ENCODE results near the gene ABCG5.

ABCG5 gene

GRCh38 chr2:43841949-43842865, 3.6 kb upstream of the ABCG5 start:
- DNase-seq (ENCODE audit: low read depth), result no peak

DNA sequence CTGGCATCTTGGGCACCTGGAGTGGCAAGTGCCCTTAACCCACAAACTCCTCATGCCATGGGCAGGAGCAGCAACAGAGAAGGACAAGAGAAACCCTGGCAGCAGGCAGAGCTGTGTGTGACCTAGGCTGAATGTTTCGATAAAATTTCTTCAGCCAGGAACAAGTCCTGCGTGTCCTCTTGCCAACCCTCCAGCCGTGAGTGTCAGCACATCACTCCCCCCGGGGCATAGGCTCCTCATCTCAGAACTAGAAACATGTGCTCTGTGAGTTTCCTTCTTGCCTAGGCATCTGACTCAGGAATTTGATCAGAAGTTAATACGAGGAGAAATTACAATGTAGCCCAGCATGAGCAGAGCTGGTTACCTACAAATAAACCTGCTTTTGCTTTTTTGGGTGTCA, 2.3 kb upstream of the ABCG5 start:
- no peak for DNase-seq (ENCODE audit: low read depth)

- DNase-seq (ENCODE audit: low read depth), result no peak
These were observed 1.3 kb upstream of the ABCG5 start for GRCh38 chr2:43839776-43840564.

GRCh38 chr2:43837831-43838559, 644 bp downstream of the ABCG5 start:
- no peak for DNase-seq (ENCODE audit: low read depth)

- DNase-seq (ENCODE audit: low read depth), result no peak
These were observed 1.6 kb downstream of the ABCG5 start for GRCh38 chr2:43837033-43837432.

GRCh38 chr2:43832457-43832856, 6.2 kb downstream of the ABCG5 start:
- no peak for DNase-seq (ENCODE audit: low read depth)

DNA sequence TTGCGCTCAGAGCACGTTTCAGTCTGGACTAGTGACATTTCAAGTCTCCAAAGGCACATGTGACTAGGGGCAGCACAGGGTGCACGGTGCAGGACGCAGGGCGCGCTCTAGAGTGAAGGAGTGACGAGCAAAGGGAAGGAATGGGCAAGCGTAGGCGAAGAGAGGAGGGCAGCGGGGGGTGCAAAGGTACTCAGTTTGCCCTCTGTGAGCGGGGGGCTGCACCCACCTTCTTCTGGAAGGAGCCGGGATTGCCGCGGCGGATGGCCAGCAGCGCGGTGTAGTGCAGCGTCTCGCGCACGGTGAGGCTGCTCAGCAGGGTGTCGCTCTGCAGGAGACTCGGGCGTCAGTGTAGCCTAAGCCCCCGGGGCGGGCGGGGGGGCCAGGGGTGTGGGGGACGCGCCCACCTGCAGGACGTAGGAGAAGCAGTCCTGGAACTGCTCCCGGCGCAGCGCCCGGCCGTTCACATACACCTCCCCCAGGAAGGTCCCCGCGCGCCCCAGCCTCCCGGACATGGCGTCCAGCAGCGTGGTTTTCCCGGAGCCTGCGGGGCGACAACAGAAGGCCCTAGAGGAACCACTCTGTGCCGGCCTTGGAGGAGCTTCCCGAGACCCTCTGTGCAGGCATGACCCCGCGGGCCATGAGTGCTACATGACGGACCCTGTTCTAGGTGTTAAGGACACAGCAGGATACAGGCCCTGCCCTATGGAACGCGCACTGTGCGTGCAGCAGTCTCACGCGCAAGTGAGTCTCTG, 6.9 kb downstream of the ABCG5 start:
- no peak for DNase-seq (ENCODE audit: low read depth)

DNA sequence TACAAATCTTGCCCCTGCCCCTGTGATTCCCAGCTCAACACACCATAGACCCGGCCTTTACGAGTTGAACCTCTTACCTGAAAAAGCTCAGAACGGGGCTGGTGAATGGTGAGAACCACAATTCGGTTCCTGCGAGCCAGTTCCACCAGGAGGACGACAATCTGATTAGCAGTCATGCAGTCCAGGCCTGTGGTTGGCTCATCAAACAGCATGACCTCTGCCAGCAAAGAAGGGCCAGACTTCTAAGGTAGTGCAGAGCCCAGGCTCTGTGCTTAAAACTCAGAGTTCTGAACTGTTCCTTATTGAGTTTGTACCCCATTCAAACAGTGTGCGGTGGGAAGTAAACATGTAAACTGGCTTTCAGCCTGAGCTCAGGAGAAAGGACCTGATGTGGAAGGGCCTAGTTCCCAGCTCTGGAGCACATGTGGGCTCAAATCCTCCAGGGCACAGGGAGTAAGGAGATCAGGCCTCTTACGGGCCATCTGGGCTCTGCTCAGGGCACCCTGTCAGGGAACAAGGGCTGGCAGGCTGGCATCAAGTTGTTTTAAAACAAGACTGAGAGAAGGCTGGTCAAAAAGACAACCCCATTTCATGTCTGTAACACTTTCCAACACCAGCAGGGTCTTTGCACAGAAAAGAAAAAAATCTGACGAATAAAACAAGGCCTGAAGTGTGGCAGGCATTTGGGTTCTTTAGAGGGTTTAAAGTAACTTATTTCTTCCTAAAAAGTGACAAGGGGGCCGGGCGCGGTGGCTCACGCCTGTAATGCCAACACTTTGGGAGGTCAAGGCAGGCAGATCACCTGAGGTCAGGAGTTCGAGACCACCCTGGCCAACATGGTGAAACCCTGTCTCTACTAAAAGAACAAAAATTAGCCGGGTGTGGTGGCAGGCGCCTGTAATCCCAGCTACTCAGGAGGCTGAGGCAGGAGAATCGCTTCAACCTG, 12.1 kb downstream of the ABCG5 start:
- DNase-seq (ENCODE audit: low read depth), result no peak

DNA sequence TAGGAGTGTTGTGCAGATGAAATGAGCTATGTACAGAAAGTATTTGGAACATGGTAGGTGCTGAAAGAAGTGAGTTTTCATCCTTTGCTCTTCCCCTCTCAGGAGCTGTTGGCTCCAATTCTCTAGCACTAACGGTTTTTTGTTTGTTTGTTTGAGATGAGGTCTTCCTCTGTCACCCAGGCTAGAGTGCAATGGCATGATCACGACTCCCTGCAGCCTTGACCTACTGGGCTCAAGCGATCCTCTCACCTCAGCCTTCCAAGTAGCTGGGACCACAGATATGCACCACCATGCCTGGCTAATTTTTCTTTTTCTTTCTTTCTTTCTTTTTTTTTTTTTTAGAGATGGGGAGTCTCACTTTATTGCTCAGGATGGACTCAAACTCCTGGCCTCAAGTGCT, 12.8 kb downstream of the ABCG5 start:
- DNase-seq (ENCODE audit: low read depth), result no peak

- no peak for DNase-seq (ENCODE audit: low read depth)
These were observed 13.6 kb downstream of the ABCG5 start for GRCh38 chr2:43824951-43825493.

GRCh38 chr2:43824512-43824911, 14.1 kb downstream of the ABCG5 start:
- DNase-seq (ENCODE audit: low read depth), result no peak

DNA sequence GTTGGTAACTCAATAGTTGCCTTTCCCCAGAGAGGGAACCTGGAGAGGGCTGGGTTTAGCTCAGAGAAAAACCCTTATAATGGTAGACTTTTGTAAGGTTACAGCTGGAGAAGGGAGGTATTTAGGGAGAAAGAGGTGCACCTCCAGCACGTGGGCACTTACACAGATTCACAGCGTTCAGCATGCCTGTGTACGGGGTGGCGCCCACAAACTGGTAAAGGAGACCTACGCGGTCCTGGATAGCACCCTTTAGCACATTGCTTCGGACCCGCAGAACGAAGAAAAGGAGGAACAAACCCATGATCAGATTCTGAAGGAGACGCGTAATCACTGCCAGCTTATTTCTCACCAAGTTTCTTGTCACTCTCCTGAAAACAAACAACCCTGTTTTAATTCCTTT, 14.9 kb downstream of the ABCG5 start:
- no peak for DNase-seq (ENCODE audit: low read depth)

GRCh38 chr2:43822839-43823238, 15.8 kb downstream of the ABCG5 start:
- DNase-seq (ENCODE audit: low read depth), result no peak

DNA sequence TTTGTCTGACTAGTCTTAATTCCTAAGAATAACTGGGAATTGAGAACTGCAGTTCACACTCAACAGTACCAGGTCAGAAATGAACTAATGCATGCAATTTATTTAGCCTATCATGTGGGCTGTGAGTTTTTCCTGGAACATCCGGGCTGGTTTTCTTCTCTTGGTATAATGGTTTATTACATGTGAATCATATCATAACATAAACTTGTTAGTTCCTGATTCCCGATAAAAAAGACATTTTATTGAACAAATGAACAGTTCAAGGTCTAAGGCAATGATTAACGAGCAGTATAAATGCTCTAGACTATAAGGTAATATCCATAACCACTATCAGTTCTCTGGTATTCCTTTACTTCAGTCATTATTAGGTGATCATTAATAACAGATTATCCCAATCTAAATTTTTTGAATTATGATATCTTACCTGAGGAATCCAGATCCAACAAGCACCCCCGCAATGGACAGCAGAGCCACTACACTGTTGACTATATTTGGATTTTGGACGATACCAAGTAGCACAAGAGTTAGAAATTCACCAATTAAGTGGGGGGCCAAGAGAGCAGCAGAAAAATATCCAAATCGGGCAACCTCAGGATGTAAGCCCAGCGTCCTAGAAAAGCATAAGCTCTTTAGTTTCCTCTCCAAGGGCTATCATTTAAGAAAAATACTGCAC, 19.0 kb downstream of the ABCG5 start:
- no peak for DNase-seq (ENCODE audit: low read depth)

DNA sequence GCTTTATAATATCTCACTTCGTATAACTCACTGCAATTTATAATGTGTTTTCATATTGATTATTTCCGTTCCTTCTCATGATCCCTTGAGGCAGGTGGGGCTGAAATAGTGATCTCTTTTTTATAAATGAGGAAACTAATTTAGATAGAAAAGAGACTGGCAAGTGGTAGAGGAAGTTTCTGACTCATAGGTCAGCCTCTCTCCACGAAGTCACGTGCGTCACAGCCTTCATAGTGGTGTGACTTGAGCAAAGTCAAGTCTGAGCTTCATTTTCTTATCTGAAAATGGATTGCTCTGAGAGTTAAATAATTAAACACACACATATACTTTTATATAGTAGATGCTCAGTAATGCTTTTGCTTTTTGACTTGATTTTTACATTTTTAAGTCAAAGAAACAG, 19.9 kb downstream of the ABCG5 start:
- no peak for DNase-seq (ENCODE audit: low read depth)

- no peak for DNase-seq (ENCODE audit: low read depth)
These were observed 23.9 kb downstream of the ABCG5 start for GRCh38 chr2:43814711-43815110.

DNA sequence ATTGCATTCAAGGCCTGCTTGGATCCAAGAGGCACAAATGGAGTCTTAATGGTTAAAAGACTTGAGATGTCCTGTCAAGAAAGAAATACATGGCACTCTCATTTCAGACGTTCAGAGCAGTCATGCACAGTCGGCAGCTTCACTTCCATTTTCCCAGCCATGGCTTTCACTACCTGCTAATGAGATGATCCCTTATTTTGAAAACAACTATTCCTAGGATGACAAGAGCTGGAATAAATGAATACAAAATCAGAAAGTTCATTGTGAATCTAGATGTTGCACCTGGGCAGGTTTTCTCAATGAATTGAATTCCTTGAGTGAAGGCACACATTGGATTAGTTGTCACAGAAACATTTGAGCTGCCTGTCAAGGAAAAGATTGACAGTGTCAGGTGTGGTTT, 25.7 kb downstream of the ABCG5 start:
- DNase-seq (ENCODE audit: low read depth), result no peak

GRCh38 chr2:43812006-43812405, 26.6 kb downstream of the ABCG5 start:
- DNase-seq (ENCODE audit: low read depth), result no peak

GRCh38 chr2:43810888-43811287, 27.8 kb downstream of the ABCG5 start:
- no peak for DNase-seq (ENCODE audit: low read depth)

DNA sequence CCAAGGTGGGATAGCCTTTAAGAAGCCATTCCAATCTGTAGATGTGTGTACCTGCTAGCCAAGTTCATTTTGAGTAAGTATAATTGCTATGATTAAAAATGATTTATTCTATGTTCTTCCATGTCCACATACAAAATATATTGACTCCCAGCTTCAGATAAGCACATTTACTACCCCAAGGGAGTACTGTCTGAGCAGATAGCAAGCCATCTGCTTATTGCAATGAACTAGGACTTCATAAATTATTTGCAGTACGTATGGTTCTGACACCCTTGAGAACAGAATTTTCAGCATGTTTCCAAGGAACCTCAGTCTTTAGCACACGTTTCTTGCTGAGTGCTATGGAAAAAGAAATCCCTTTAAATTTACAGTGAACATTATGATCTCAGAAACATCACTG, 28.2 kb downstream of the ABCG5 start:
- DNase-seq (ENCODE audit: low read depth), result no peak

Data from GM04503 (cell line).